ENCODE data around the gene TENM4. TPM values are rescaled to one million over a fixed set of nuclear protein-coding genes. Genes with fewer than 3 reads are reported as not detected.

TENM4 gene
- total RNA-seq, 2 experiments from 2014 or later: not detected

- no TSS peak for BruUV-seq (replicated peaks)
- Histone ChIP-seq H4K20me1 (ENCODE audit: insufficient read depth, low read length) (no peaks in the 10 kb centered on the region), H3K9me2 (ENCODE audit: insufficient read depth, low read length) (no peaks in the 10 kb centered on the region), H3K4me1 (ENCODE audit: insufficient read depth, low read length, poor library complexity, severe bottlenecking) (no peaks in the 10 kb centered on the region), H3K79me2 (ENCODE audit: insufficient read depth, low read depth, low read length) (no peaks in the 10 kb centered on the region), H3K36me3 (ENCODE audit: insufficient read depth, low read length) (no peaks in the 10 kb centered on the region), H3K4me3 (ENCODE audit: low read depth, low read length, poor library complexity, severe bottlenecking) (no peak overlapping the region), H3K9me3 (ENCODE audit: low read length) (no peaks in the 10 kb centered on the region), H3K4me2 (ENCODE audit: low read length) (no peak overlapping the region), H2AFZ (ENCODE audit: low read length) (no peak overlapping the region), H3K27ac (ENCODE audit: low read depth, low read length, poor library complexity, severe bottlenecking) (no peak overlapping the region)
- intact Hi-C loops (cut with micrococcal nuclease; ENCODE audit: unreplicated experiment): no loop called here
- TF ChIP-seq EZH2phosphoT487 (IDR thresholded peaks at IDR 0.05; ENCODE audit: borderline replicate concordance, low read depth, low read length) (no peak), CTCF (conservative IDR thresholded peaks at IDR 0.05; ENCODE audit: low read length) (no peak)
- CTCF ChIA-PET (ENCODE audit: unreplicated experiment): no interaction called here
- POLR2A ChIA-PET: no interaction called here
- no peak for DNase-seq (ENCODE audit: low spot score)
Measured at GRCh38 chr11:78741741-78742140, 699.1 kb downstream of the TENM4 start.

DNA sequence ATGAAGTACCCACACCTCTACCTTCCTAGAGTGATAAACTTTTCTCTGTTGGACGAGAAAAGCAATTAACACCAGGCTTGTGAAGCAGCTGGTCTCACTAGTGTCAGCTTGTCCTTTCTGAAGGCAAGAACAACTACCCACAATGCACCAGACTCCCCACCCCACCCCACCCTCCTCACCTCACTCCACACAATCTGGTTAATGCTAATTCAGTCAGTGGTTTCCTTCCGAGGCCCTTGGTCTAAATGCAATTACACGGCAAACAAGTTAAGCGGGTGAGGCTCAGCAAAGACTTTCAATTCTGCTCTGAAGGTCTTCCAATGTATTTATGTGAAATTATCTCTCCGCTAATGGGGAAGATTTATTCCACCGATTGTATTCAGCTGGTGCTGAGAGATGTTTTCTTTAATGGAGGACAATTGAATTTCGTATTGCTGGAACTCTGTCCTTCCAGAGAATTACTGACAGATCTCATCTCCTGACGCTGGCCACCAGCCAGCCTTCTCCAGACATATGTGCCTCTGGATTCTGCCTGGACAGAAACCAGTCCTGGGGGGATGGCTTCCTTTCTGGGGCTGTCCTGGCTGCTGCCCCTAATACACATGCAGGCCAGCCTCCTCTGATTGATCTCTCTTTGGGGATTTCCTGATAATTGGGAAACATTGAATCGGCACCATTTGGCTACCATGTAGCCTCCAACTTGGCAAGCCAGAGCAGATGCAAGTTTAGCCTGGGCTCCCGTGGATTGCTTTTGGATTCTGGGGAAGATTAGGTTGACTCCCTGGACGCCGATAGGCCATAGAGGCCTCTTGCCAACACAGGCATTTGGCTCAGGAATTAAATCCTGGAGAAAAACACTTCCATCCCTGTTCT is 700.4 kb downstream of the TENM4 start:
- Histone ChIP-seq H3K9me3 (ENCODE audit: low read length) (no peaks in the 10 kb centered on the region), H3K4me3 (ENCODE audit: low read depth, low read length, poor library complexity, severe bottlenecking) (no peak overlapping the region), H2AFZ (ENCODE audit: low read length) (no peak overlapping the region), H3K27ac (ENCODE audit: low read depth, low read length, poor library complexity, severe bottlenecking) (no peak overlapping the region), H3K9me2 (ENCODE audit: insufficient read depth, low read length) (no peaks in the 10 kb centered on the region), H3K79me2 (ENCODE audit: insufficient read depth, low read depth, low read length) (no peaks in the 10 kb centered on the region), H3K36me3 (ENCODE audit: insufficient read depth, low read length) (no peaks in the 10 kb centered on the region), H3K4me2 (ENCODE audit: low read length) (no peak overlapping the region), H3K4me1 (ENCODE audit: insufficient read depth, low read length, poor library complexity, severe bottlenecking) (no peaks in the 10 kb centered on the region), H4K20me1 (ENCODE audit: insufficient read depth, low read length) (no peaks in the 10 kb centered on the region)
- TF ChIP-seq EZH2phosphoT487 (IDR thresholded peaks at IDR 0.05; ENCODE audit: borderline replicate concordance, low read depth, low read length): no peak
- TF ChIP-seq CTCF (conservative IDR thresholded peaks at IDR 0.05; ENCODE audit: low read length): no peak
- intact Hi-C loops (cut with micrococcal nuclease; ENCODE audit: unreplicated experiment): no loop called here
- BruUV-seq (replicated peaks): no TSS peak
- DNase-seq (ENCODE audit: low spot score): no peak
- CTCF ChIA-PET (ENCODE audit: unreplicated experiment): no interaction called here
- POLR2A ChIA-PET: no interaction called here

- ChIA-PET POLR2A (interaction anchor here (0.6 kb wide), 1 partner anchor 312 kb away, joined by 3 read pairs; no protein-coding TSS in a partner anchor), CTCF (ENCODE audit: unreplicated experiment) (no interaction called here)
- no peaks in the 10 kb centered on the region for H3K4me1 ChIP-seq (ENCODE audit: insufficient read depth, low read length, poor library complexity, severe bottlenecking)
- no peaks in the 10 kb centered on the region for H3K79me2 ChIP-seq (ENCODE audit: insufficient read depth, low read depth, low read length)
- TF ChIP-seq CTCF (conservative IDR thresholded peaks at IDR 0.05; ENCODE audit: low read length): no peak
- TF ChIP-seq EZH2phosphoT487 (IDR thresholded peaks at IDR 0.05; ENCODE audit: borderline replicate concordance, low read depth, low read length): no peak
- BruUV-seq (replicated peaks): no TSS peak
- intact Hi-C loops (cut with micrococcal nuclease; ENCODE audit: unreplicated experiment): no loop called here
- H3K36me3 ChIP-seq (ENCODE audit: insufficient read depth, low read length): no peaks in the 10 kb centered on the region
- H3K9me3 ChIP-seq (ENCODE audit: low read length): no peaks in the 10 kb centered on the region
- no peak overlapping the region for H3K4me3 ChIP-seq (ENCODE audit: low read depth, low read length, poor library complexity, severe bottlenecking)
- no peaks in the 10 kb centered on the region for H3K9me2 ChIP-seq (ENCODE audit: insufficient read depth, low read length)
- H4K20me1 ChIP-seq (ENCODE audit: insufficient read depth, low read length): no peaks in the 10 kb centered on the region
- no peak overlapping the region for H3K4me2 ChIP-seq (ENCODE audit: low read length)
- no peak overlapping the region for H2AFZ ChIP-seq (ENCODE audit: low read length)
- no peak for DNase-seq (ENCODE audit: low spot score)
- H3K27ac ChIP-seq (ENCODE audit: low read depth, low read length, poor library complexity, severe bottlenecking): no peak overlapping the region
Measured at GRCh38 chr11:78737891-78738290, 702.9 kb downstream of the TENM4 start.
